Hepatocyte (in vitro differentiated cells): Measurements from ENCODE around the gene ULK1.

Experiments
- CTCF ChIP-seq: fragments of 200-600 bp; sonication (generic); IDR thresholded peaks from 2 replicates; pipeline ENCODE4 v1.5.1; 2016; ENCODE audit warnings: antibody characterized with exemption, mild to moderate bottlenecking; ENCODE audit not compliant: poor library complexity
- EZH2 ChIP-seq: fragments of 200-600 bp; sonication (generic); IDR thresholded peaks from 2 replicates; pipeline ENCODE4 v1.6.1; 2016; ENCODE audit warnings: antibody characterized with exemption, mild to moderate bottlenecking, borderline replicate concordance
- EZH2phosphoT487 ChIP-seq: fragments of 200-600 bp; sonication (generic); IDR thresholded peaks from one replicate; pipeline ENCODE4 v1.6.1; 2018; ENCODE audit warnings: antibody characterized with exemption, mild to moderate bottlenecking, low read depth, moderate library complexity; ENCODE audit not compliant: unreplicated experiment, severe bottlenecking

DNA sequence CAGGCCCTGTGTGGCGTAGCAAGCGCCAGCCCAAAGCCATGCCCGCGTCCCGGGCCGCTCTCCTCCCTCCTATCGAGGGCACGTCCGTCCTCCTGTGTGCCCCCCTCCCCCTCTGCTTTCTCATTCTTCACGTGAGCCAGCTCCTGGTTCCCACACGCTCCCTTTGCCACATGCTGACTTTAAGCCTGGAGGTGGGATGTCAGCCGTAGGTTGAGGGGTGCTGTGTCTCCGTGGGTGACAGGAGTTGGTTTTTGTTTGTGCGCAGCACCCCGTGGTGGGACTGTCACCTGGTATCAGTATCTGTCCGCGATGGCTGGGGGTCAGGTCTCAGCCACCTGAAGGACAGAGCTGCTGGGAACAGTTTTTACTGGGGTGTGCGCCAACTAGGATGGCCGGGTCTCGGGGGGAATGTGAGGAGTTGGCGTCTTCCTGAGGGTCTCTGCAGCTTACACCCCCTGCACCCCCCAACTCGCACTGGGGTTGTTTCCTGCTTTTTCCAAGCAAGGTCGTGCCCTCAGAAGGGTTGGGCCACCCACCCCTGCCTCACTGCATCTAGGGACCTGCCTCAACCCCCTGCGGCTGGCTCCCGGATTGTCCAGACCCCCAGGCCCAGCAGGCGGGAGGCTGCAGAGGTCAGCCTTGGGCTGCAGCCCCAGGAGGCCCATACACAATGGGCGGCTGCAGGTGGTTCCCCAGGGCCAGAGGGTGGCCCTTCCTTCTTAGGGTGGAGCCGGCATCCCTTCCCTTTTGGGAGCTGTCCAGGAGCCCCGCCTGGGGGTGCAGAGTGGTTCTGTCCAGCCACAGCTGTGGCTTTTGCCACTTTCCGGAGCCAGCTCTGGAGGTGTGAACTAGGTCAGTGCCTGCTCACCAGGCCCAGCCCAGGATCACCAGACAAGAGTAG lies 7.3 kb downstream of the ULK1 start:
- TF ChIP-seq CTCF (no peak), EZH2phosphoT487 (no peak), EZH2 (no peak)
